Glutamatergic neuron (in vitro differentiated cells): ENCODE data around the gene PLPP3. TPM values are rescaled to one million over a fixed set of nuclear protein-coding genes. Genes with fewer than 3 reads are reported as not detected.

ENCODE experiments used
- DNase-seq: peaks from one replicate; pipeline ENCODE4 v3.0.0; 2022
- H3K27ac Mint-ChIP-seq: one replicate; pipeline ENCODE4 v1.8.0; 2020; ENCODE audit warnings: mild to moderate bottlenecking, mixed read lengths, inconsistent platforms; ENCODE audit not compliant: unreplicated experiment
- H3K27me3 Mint-ChIP-seq: one replicate; pipeline ENCODE4 v1.8.0; 2020; ENCODE audit warnings: mild to moderate bottlenecking, moderate library complexity, mixed read lengths, inconsistent platforms; ENCODE audit not compliant: unreplicated experiment
- H3K36me3 Mint-ChIP-seq: one replicate; pipeline ENCODE4 v1.8.0; 2020; ENCODE audit warnings: mild to moderate bottlenecking, mixed read lengths, inconsistent platforms; ENCODE audit not compliant: unreplicated experiment
- H3K4me1 Mint-ChIP-seq: one replicate; pipeline ENCODE4 v1.8.0; 2020; ENCODE audit warnings: mild to moderate bottlenecking, low read depth, mixed read lengths, inconsistent platforms; ENCODE audit not compliant: unreplicated experiment
- H3K4me3 Mint-ChIP-seq: one replicate; pipeline ENCODE4 v1.8.0; 2020; ENCODE audit warnings: mild to moderate bottlenecking, mixed read lengths, inconsistent platforms; ENCODE audit not compliant: unreplicated experiment
- H3K9me3 Mint-ChIP-seq: one replicate; pipeline ENCODE4 v1.8.0; 2020; ENCODE audit warnings: mild to moderate bottlenecking, moderate library complexity, mixed read lengths, inconsistent platforms; ENCODE audit not compliant: unreplicated experiment
- CTCF ChIP-seq: fragments of 200-600 bp; sonication (generic); IDR thresholded peaks from one replicate; pipeline ENCODE4 v1.5.0; 2021; ENCODE audit not compliant: partially characterized antibody, unreplicated experiment
- total RNA-seq: library from RNA; stranded (reverse); fragmentation: NEBNext Ultra II Directional; extraction: Animal tissue kit (Norgen Biotek cat#: 25700); gene quantifications from one replicate; pipeline ENCODE4 v1.2.1, GENCODE V29; 2021; ENCODE audit not compliant: unreplicated experiment

The PLPP3 gene
- total RNA-seq, 1 donor from 2014 or later: 11.7 TPM

GRCh38 chr1:56510642-56511021, 68.7 kb downstream of the PLPP3 start:
- Mint-ChIP-seq H3K4me3 (peak overlapping the region; percentile 69), H3K27ac (peak overlapping the region; percentile 95), H3K27me3 (peaks cover 7% of the 10 kb centered on the region), H3K36me3 (no peaks in the 10 kb centered on the region), H3K4me1 (peaks cover 66% of the 10 kb centered on the region), H3K9me3 (peaks cover 9% of the 10 kb centered on the region)
- no peak for DNase-seq
- TF ChIP-seq CTCF: no peak

GRCh38 chr1:56509713-56510641, 69.4 kb downstream of the PLPP3 start:
- Mint-ChIP-seq H3K27ac (peak overlapping the region; percentile 95), H3K36me3 (no peaks in the 10 kb centered on the region), H3K9me3 (peaks cover 9% of the 10 kb centered on the region), H3K27me3 (peaks cover 5% of the 10 kb centered on the region), H3K4me1 (peaks cover 63% of the 10 kb centered on the region), H3K4me3 (peak overlapping the region; percentile 69)
- TF ChIP-seq CTCF: no peak
- DNase-seq: peak; percentile 38

GRCh38 chr1:56508523-56508983, 70.8 kb downstream of the PLPP3 start:
- H3K27me3 Mint-ChIP-seq: peaks cover 7% of the 10 kb centered on the region
- no peak for TF ChIP-seq CTCF
- H3K27ac Mint-ChIP-seq: no peak overlapping the region
- H3K4me3 Mint-ChIP-seq: no peak overlapping the region
- H3K36me3 Mint-ChIP-seq: no peaks in the 10 kb centered on the region
- H3K9me3 Mint-ChIP-seq: peaks cover 9% of the 10 kb centered on the region
- DNase-seq: no peak
- H3K4me1 Mint-ChIP-seq: peaks cover 61% of the 10 kb centered on the region

GRCh38 chr1:56507925-56508522, 71.3 kb downstream of the PLPP3 start:
- no peak overlapping the region for H3K4me3 Mint-ChIP-seq
- no peak for DNase-seq
- H3K36me3 Mint-ChIP-seq: no peaks in the 10 kb centered on the region
- peaks cover 58% of the 10 kb centered on the region for H3K4me1 Mint-ChIP-seq
- peaks cover 9% of the 10 kb centered on the region for H3K9me3 Mint-ChIP-seq
- H3K27me3 Mint-ChIP-seq: peaks cover 7% of the 10 kb centered on the region
- peak overlapping the region; percentile 53 for H3K27ac Mint-ChIP-seq
- no peak for TF ChIP-seq CTCF

GRCh38 chr1:56506951-56507491, 72.3 kb downstream of the PLPP3 start:
- peaks cover 9% of the 10 kb centered on the region for H3K27me3 Mint-ChIP-seq
- peak overlapping the region; percentile 97 for H3K27ac Mint-ChIP-seq
- H3K36me3 Mint-ChIP-seq: no peaks in the 10 kb centered on the region
- DNase-seq: no peak
- H3K4me1 Mint-ChIP-seq: peaks cover 60% of the 10 kb centered on the region
- peak overlapping the region; percentile 55 for H3K4me3 Mint-ChIP-seq
- peaks cover 9% of the 10 kb centered on the region for H3K9me3 Mint-ChIP-seq
- no peak for TF ChIP-seq CTCF
